GM11168 (cell line): ENCODE results near the gene RHBDF2.

ENCODE experiments used
- in situ Hi-C: fragments of 300-500 bp; cut with MboI; formaldehyde crosslinking; loops from one replicate; pipeline ENCODE4 v1.12.0; 2022; ENCODE audit warnings: low sequenced_read_pairs; ENCODE audit not compliant: unreplicated experiment

RHBDF2 gene

GRCh38 chr17:76501018-76501826 lies at the start of gene RHBDF2:
Gene RHBDF2 (minus strand): TSS chr17:76501423. CDS start chr17:76481524, 19,899 bp downstream.
- in situ Hi-C loops: no loop called here

GRCh38 chr17:76549539-76549938 lies 48.3 kb upstream of the RHBDF2 start:
- in situ Hi-C loops: no loop called here

GRCh38 chr17:76549215-76549518 lies 47.9 kb upstream of the RHBDF2 start:
- in situ Hi-C loops: no loop called here

GRCh38 chr17:76548378-76549214 lies 47.4 kb upstream of the RHBDF2 start:
- in situ Hi-C loops: no loop called here

DNA sequence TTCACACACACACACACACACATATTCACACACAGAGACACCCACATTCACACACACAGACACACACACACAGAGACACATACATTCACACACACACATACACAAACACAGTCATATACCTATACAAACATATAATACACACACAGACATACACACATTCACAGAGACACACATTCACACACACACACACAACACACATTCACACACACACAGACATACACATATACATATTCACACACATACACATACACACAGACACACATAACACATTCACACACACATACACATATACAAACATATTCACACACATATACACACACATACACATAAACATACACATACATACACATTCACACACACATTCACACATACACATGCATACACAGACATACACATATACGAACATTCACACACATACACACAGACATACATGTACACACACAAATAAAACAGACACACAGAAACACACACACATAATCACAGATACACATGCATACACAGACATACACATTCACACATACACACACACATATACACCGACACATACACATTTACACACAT lies 46.5 kb upstream of the RHBDF2 start:
- in situ Hi-C loops: no loop called here

DNA sequence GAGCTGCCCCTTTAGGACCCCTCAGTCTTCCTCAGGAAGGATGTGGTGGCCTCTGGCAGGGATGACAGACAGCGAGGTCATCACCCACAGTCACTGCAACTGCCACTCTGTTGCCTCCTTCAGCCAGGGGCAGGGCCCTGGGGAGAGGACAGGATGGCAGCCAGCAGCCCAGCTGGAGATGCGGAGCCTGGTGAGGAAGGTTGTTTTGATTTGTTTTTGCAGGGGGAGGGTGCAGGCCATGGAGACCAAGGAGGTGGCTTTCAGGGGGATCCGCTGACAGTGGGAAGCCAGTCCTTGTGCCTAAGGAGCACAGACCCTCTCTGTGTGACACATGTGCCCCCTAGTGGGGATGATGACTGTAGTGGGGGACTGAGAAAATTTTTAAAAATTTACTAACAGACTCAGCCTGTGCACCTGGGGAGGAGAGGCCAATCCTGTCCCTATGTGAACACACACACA lies 46.0 kb upstream of the RHBDF2 start:
- in situ Hi-C loops: no loop called here

- in situ Hi-C loops: no loop called here
Observed at GRCh38 chr17:76546556-76547182, 45.4 kb upstream of the RHBDF2 start.

DNA sequence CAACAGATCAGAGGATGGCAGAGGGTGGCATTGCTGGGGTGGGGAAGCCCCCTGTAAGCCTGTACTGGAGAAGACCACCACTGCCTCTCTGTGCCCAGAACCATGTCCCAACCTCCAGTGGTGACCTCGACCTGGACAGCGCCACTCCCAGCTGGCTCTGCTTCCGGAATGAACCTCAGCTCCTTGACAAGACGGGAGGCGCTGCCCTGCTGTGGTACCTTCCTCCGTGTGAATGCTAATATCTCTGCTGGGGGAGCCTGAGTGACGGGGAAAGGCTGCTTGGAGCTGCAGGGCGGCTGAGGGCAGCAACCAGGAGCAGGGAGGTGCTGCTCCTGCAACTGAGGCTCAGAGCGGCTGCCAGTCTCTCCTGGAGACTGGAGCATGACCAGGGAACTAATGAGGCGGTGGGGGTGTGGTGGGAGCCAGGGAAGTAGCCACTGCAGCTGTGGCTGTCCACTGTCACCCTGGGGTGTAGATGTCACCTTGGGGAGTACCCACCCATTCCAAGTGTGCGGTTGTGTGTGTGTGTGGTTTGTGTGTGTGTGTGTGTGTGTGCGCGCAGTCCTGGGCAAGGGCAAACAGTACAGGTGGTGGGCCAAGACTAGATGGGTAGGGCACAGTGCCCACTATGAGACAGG lies 44.8 kb upstream of the RHBDF2 start:
- in situ Hi-C loops: no loop called here

- in situ Hi-C loops: no loop called here
Observed at GRCh38 chr17:76544546-76545365, 43.5 kb upstream of the RHBDF2 start.

- in situ Hi-C loops: no loop called here
Observed at GRCh38 chr17:76543826-76544545, 42.8 kb upstream of the RHBDF2 start.

- in situ Hi-C loops: no loop called here
Observed at GRCh38 chr17:76543482-76543825, 42.2 kb upstream of the RHBDF2 start.

DNA sequence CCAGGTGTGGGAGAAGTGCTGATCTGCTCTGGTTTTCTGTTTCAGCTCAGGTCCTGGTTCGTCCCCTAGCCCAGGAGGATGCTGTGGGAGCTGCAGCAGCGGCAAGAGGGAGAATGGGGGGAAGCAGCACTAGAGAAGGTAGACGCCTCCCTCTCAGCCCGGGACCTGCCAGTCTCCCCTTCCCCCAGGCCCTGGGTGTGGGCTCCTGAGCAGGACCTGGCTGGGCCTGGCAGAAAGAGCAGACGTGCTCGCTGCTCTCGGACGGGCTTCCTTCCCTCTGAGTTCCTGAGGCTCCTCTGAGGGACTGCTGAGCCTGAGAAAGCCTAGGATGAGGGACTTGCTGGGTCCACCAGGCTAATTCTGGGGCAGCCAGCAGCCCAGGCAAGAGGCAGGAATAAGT lies 41.8 kb upstream of the RHBDF2 start:
- in situ Hi-C loops: no loop called here

DNA sequence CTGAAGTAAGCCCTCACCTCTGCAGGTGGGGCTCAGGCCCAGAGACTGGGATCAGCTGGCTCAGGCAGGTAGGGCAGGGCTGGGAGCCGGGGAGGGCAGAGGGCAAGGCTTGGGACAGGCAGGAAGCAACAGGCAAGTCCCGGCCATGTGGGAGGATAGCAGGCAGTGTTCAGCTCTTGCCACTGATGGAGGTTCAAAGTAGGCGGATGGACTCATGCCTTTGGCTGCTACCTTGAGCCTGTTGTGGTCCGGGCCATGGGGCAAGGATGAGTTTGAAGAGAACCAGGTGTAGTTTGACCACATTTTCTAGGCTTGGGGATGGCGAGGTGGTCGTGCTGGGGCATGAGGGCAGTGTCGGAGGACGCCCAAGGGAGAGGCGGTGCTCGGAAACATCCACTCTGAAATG lies 41.3 kb upstream of the RHBDF2 start:
- in situ Hi-C loops: no loop called here

- in situ Hi-C loops: no loop called here
Observed at GRCh38 chr17:76541739-76542454, 40.7 kb upstream of the RHBDF2 start.

DNA sequence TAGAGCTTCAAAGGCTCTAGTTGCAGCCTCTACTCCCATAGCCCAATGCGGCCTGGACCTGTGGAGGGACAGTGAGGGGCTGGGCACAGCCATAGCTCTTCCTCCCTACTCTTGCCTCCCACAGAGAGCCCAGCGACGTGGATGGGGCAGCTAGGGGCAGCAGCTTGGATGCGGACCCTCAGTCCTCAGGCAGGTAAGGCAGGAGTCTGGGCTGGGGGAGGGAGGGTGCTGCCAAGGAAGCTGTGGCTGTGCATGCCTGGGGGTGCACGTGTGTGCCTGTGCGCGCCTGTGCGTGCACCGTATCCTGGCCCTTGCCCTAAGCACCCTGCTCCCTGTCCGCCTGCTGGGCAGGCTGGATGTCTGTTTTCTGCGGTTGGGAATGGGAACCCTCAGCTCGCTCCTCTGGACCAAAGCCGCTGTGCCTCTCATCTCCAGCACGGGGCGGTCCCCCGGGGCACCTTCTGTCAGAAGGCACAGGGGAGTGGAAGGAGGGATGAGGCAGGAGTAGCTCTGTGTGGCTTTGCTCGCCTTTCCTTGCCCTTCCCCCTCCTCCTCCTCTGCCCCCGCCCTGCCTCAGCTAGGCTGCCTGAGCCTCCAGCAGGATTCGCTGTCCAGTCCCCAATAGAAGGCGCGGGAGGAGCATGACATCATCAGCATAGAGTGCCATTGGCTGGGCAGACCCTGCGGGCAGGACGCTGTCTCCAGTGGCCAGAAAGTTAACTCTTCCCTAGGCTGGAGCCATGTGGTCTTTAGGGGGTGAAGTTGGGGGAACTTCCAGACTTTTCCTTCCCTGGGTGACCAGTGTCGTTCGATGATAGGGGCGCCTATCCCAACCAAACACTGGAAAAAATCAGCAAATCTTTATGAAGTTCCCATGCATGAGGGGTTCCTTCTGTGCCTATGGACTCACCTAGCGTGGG lies 39.4 kb upstream of the RHBDF2 start:
- in situ Hi-C loops: no loop called here

DNA sequence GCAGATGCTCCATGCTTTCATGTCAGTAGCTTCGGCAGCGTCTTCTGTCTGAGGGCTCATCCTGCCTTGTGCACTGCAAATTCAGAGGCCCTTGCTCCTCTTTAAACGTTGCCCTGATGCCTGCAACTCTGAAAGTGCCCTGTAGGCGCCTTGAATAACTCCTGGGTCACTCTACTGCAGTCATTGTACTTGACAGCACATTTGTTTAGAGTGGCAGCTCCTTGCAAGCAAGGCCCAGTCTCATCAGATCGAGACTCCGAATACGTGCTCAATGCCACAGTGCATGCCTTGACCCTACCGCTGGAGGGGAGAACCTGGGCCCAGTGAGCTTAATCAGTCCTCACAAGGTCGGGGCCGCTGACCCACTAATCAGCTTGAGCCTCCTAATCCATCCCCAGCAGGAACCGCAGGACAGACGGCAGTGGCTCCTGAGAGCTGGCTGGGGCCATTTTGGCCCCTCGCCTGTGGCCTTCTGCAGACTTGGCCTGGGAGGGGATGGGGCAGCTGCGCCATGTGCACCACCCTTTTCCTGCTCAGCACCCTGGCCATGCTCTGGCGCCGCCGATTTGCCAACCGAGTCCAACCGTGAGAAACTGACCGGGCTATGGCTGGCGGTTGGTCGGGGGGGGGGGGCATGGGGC lies 38.5 kb upstream of the RHBDF2 start, which contains the start of gene PRCD:
PRCD (plus strand) TSS at position 414 of the 641 bp plus-strand sequence; CDS start at position 512, 98 bp downstream.
- in situ Hi-C loops: no loop called here
